EL (cell line): ENCODE measurements around the gene ATF7IP2.
A peak's percentile ranks its signal among the peaks of the same experiment; 100 is the strongest.
"Not testable (repeated sequence)": the region's sequence is repeated elsewhere in the genome, so short reads cannot be mapped to it uniquely, and the experiment has no call there.

Experiments
- DNase-seq: peaks from one replicate; pipeline ENCODE4 v3.0.0-alpha.2; 2016

Gene ATF7IP2

DNA sequence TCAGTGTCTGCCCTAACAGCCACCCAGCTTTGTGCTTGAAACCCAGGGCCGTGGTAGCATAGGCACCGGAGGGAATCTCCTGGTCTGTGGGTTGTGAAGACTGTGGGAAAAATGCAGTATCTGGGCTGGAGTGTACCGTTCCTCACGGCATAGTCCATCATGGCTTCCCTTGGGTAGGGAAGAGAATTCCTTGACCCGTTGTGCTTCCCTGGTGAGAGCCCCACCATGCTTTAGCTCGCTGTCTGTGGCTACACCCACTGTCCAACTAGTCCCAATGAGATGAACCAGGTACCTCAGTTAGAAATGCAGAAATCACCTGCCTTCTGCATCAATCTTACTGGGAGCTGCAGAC, 67.3 kb downstream of the ATF7IP2 start:
- no peak for DNase-seq

DNA sequence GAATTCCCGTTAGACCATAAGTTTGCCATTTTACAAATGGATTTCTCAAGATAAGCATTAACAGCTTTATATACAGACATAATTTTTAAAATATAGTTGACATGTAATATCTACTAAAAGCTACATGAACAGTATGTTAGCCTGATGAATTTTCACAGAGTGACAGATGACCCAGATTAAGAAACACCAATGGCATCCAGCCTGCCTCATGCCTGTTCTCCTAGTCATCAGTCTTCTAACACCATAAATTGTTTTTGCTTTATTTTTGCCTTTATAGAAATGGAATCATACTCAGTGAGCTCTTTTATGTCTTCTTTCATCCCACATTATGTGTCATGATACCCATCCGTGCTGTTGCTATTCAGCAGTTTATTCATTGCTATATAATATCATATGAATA, 80.0 kb downstream of the ATF7IP2 start:
- DNase-seq = no peak

DNA sequence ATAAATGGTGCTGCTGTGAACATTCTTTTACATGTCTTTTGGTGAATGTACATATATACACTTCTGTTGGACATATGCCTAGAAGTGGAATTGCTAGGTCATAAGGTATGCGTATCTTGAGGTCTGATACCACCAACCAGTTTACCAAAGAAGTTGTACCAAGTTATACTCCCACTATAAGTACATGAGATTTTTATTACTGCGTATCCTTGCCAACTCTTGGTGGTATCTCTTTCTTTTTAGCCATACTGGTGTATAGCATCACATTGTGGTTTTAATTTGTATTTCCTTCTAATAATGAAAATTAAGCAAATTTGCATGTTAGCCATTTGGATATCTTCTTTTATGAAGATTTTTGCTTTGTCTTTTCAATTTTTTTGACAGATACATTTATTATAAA, 80.5 kb downstream of the ATF7IP2 start:
- no peak for DNase-seq

DNA sequence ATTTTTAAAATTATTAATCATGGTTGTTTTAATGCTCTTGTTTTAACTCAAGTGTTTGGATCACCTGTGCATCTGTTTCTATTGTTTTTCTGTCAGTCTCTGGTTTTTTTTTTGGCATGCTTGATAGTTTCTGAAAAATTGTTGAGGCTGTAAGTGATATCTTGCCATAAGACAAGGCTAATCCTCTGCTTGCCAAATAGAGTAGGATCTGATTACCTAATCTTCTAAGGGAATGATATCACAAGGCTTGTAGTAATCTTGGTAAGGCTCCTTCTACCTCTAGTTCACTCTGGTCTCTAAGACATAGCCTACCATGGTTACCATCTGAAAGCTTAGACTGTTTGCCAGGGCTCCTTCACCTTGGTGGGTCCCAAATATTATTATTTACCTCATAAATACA, 81.0 kb downstream of the ATF7IP2 start:
- DNase-seq = no peak

DNA sequence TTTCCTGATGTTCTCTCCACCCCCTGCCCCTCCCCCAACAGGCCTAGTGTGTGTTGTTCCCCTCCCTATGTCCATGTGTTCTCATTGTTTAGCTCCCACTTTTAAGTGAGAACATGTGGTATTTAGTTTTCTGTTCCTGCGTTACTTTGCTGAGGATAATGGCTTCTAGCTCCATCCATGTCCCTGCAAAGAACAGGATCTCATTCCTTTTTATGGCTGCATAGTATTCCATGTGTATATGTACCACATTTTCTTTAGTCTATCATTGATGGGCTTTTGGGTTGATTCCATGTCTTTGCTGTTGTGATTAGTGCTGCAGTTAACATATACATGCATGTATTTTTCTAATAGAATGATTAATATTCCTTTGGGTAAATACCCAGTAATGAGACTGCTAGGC, 90.8 kb downstream of the ATF7IP2 start:
- not testable (repeated sequence) for DNase-seq

DNA sequence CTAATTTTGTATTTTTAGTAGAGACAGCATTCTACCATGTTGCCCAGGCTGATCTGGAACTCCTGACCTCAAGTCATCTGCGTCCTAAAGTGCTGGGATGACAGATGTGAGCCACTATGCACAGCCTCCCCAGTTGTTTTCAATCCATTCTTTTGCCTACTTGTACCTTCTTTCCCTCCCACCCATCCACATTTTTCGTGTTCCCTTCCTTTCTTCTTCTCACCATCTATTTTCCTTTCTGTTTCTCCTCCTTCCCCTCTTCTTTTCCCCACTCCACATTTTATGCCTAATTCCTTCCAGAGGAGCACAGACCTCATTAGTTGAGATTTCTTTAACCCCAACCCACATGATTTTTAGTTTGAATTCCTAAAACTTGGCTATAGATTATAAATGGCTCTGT, 94.3 kb downstream of the ATF7IP2 start:
- no peak for DNase-seq

DNA sequence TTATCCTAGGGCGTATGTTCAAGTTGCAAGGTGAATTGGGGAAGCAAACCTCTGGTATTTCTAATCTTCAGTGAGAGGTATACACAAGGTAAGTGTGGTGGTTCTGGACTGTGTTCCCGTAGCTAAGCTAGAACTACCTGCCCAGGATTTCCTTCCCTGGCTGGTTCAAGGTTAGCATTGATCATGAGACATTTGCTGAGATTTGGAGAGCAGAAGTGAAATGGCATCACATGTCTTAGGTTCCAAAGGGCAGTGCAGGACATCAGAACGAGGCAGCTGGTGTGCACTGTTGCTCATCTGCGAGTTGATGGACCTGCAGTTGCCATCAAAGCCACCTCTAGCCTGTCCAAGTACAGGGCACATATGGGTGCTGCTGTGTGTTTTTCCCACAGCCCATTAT, 99.3 kb downstream of the ATF7IP2 start:
- no peak for DNase-seq

DNA sequence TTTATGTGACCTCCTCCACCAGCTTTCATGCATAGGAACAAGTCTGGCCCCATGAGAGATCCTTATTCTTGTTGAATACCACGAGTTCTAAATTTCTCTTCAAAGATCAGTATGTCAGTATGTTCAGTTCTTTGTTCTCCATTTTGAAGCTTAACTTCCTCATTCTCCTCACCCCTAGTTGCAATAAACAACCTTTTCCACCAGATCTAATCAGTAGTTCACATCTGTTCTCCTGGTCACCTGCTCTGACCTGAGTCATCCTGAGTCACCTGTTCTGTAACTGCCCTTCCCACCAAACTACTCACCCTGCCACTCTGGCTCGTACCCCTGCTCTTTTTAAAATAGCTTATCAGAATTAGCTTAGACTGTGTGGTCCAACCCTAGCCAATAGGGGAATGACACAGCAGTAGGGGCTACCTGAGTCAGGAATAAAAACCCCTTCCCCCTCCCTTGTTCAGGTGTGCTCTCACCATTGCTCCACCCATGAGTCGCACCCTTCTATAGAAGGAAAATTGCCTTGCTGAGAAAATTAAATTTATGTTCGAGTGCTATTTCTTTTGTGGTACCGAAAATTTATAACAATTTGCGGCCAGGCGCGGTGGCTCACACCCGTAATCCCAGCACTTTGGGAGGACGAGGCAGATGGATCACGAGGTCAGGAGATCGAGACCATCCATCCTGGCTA, 100.0 kb downstream of the ATF7IP2 start:
- no peak for DNase-seq

DNA sequence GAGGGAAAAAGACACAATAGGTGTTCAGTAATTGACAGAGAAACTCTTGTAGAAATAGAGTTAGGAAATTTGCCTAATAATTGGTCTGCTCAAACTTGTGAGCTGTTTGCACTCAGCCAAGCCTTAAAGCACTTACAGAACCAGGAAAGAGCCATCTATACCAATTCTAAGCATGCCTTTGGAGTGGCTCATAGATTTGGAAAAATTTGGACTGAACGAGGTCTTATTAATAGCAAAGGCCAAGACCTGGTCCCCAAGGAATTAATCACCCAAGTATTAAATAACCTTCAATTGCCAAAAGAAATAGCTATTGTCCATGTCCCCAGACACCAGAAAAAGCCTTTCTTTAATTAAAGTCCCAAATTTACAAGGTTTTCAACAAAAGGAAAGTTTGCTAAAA, 104.3 kb downstream of the ATF7IP2 start:
- no peak for DNase-seq

DNA sequence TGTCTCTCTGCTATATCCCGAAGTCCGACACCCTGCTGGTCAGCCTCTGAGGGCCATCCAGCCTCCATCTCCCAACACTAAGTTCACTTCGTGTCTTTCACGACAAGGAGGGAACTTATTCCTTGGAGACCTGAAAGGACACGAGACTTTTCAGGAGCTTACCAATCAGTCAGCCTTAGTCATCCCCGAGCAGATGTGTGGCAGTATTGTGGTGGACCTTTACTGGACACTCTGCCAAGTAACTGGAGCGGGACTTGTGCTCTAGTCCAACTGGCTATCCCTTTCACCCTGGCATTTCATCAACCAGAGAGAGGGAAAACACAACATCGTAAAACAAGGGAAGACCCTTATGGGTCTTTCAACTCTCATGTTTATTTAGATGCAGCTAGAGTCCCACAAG, 107.4 kb downstream of the ATF7IP2 start:
- no peak for DNase-seq

DNA sequence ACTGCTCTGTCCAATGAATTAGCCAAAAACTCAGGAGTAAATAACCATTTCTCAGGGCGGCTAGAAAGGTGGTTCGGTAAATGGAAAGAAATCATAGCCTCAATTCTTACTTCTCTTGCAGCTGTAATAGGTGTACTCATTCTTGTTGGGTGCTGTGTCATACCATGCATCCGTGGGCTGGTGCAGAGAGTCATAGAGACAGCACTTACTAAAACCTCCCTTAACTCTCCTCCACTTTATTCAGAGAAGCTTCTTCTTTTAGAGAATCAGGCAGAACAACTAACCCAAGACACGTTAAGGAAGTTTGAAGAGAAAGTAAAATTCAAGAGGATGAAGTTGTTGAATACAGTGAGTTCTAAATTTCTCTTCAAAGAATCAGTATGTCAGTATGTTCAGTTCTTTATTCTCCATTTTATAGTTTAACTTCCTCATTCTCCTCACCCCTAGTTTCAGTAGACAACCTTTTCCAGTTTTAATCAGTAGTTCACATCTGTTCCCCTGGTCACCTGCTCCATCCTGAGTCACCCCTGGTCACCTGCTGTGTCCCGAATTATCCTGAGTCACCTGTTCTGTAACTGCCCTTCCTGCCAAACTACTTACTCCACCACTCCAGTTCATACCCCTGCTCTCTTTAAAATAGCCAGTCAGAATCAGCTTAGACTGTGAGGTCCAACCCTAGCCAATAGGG, 108.6 kb downstream of the ATF7IP2 start:
- DNase-seq = no peak

DNA sequence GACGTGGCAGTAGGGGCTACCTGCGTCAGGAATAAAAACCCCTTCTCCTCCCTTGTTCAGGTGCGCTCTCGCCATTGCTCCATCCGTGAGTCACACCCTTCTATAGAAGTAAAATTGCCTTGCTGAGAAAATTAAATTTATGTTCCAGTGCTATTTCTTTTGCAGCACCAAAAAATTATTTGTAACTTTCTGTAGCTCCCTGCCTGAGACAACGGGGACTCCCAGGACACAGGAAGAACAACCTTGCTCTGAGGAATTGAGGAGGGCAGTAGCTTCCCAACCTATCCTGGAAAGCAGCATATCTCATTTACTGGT, 109.1 kb downstream of the ATF7IP2 start:
- DNase-seq = no peak

DNA sequence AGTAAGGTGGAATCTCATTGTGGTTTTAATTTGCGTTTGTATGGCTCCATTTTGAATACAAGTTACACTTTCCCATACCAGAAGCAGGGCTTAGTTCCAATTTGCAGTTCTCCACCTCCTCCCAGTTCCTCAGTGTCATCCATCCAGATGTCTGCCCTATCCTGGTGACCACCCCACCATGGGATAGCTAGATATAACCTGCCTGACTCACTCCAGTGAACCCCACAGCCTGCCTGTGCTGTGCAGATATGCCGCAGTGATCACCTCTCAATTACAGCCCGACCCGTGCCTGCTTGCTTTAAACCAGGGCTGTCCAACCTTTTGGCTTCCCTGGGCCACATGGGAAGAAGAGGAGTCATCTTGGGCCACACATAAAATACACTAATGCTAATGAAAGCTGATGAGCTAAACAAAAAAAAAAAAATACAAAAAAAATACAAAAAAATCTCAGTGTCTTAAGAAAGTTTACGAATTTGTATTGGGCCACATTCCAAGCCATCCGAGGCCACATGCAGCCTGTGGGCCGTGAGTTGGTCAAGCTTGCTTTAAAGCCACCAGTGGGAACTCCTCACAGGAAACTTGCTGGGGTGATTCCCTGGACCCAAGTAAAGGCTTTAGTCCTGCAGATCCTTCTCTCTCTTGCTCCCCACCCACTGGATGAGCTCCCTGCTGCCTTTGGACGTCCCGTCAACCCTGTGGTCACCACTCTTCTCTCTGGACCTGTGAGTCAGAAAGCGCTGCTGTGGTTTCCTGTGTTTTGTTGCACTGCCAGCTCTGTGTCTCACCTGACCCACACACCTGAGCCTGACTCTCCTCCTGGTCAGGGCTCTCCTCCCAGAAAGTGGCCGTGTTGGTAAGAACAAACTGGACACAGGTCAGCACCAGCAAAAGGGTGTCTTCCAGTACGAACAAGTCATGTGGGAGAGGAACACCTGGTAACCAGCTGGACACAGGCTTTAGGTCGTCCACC, 111.6 kb downstream of the ATF7IP2 start:
- DNase-seq = no peak

DNA sequence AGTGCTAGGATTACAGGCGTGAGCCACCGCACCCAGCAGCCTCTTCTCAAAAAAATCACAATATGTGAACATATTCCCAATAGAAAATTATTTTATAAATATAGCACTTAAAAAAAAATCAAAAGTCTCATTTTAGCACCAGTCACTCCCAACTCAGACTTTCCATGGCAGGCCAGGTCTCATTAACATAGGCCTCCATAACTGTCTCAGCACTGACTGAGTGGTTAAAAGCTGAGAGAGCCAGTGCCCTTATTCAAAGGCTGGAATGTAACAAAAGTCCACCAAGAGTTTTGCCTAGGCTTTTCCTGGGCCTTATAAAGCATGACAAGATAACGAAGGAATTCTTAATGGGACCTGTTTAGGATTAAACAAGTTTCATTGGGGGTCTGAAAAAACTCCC, 114.7 kb downstream of the ATF7IP2 start:
- DNase-seq = no peak

DNA sequence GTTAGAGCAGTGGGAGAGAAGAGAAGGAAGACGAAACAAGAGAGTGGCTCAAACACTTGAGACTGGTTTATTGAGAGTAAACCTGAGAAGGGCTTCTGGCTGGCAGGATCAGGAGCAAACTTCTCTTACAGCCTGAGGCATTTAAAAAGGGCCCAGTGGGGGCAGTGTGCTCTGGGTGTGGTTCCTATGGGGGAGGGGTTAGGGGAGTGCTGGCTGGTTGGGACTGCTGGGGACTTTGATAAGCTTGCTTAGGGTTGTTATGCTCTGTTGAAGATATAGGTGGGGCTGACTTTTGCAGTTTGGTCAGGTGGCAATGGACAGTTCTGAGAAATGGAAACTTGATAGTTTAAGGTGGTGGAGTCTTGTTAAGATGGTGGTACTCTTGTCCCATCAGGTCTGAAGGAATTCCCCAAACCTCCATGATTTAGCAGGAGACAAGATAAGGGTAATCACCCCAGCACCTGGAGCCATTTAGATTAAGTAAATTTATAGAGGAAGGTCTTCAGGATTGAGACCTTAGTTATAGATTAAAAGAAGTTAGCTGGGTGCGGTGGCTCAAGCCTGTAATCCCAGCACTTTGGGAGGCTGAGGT, 115.3 kb downstream of the ATF7IP2 start:
- DNase-seq = no peak

DNA sequence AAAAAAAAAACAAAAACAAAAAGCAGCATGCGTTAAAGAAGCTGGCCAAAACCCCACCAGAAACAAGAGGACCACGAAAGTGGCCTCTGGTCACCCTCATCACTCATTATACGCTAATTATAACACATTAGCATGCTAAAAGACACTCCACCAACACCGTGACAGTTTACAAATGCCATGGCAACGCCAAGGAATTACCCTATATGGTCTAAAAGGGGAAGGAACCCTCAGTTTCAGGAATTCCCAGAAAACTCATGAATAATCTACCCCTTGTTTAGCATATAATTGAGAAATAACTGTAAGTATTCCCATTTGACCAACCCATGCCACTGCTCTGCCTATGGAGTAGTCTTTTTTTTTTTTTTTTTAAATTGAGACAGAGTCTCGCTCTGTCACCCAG, 116.9 kb downstream of the ATF7IP2 start:
- no peak for DNase-seq

DNA sequence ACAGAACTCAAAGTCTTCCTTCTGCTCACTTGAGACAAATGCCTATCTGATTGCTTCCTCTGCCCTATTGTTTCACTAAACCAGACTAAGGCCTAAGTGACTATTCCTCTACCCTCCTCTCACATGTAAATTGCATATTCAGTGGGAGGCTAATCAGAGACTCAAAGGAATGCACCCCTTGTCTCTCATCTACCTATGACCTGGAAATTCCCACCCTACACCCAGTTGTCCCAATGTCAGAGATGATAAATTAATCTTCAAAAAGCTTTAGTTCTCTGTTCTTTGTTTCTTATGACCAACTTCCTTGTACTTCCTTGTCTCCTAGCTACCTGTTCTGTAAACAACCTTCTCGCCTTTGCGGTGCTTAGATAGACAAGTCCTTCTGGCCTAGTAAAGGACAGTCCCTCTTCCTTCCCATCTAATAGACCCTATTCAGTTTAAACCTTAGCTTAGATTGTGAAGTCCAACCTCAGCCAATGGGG, 118.6 kb downstream of the ATF7IP2 start:
- DNase-seq = no peak

DNA sequence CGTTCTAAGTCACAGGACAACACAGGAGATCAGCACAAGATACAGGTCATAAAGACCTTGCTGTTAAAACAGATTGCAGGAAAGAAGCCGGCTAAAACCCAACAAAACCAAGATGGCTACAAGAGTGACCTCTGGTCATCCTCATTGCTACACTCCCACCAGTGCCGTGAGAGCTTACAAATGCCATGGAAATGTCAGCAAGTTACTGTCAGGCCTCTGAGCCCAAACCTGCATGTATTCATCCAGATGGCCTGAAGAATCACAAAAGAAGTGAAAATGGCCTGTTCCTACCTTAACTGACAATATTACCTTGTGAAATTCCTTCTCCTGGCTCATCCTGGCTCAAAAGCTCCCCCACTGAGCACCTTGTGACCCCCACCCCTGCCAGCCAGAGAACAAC, 119.4 kb downstream of the ATF7IP2 start:
- DNase-seq = not testable (repeated sequence)

DNA sequence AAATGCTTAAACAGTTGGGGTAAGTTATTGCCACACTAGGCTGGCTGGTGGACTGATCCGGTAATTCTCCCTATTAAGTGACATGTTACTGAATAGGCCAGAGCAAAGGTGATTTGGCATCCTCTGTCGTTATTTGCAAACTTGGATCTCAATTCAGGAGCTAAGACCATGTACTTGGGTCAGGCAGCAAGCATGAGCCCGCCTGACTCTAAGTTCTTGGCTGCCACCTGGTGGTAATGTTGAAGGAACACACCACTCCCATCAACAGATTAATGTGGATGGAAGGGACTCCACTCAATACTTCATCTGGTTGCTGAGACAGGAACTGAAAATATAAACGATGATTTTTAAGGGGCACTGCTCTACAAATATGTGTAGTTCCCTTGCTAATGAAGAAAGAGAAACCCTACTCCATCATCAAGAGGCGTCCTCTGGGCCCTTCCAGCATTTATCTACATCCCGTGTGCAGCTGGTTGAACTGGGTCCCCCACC, 123.7 kb downstream of the ATF7IP2 start:
- DNase-seq = peak; percentile 69

DNA sequence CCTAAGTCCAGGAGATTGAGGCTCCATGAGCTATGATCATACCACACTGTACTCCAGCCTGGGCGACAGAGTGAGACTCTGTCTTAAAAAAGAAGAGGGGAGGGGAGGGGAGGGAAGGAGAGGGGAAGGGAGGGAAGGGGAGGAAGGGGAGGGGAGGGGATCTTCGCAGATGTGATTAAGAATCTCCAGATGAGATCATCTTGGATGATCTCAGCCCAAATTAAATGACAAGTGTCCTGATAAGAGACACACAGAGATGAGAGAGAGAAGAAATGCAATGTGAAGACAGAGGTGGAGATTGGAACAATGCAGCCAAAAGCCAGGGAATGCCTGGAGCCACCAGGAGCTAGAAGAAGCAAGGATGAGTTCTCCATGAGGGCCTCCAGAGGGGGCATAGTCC, 124.4 kb downstream of the ATF7IP2 start:
- no peak for DNase-seq

DNA sequence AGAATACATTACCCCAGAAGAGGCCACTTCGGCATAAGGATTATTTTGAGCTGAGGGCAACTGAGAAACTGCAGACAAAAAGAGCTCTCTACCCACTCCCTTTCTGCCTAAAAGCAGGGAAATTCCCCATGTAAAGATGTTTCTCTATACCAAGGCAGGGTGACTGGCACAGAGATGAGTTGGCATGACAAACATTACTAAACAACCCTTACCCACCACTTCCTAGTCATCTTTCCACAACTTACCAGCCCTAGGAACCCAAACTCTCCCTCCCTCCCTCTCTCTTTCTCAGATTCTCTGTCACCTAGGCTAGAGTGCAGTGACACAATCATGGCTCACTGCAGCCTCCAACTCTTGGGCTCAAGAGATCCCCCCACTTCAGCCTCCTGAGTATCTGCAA, 126.0 kb downstream of the ATF7IP2 start:
- DNase-seq = no peak

DNA sequence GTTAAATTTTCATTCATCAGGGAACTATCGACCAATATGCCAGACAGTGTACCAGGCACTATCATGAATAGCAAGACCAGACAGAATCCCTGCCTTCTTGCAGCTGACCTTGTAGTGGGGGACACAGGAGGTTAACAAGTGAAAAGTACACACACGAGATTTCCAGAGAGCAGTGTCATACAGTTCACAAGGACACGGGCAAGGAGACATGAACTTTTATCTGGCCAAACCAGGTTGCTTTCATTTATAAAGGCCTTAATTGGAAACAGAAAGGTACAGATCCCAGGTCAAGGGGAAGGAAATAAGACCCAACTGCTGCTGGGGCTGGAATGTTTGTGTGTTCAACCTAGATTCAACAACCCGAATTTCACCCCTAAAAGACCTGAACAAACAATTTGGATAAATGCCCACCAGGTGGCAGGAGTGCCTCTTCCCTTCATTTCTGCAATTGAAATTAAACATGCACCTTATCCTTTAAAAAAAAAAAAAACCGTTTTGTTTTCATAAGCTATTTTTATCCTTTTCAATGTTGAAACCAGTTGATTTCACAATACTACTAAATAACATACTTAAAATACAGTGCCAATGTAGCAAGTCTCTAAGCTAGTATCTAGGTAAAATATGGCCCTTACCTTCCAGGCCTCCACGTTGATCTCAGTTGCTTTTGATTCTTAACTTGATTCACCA, 128.7 kb downstream of the ATF7IP2 start:
- DNase-seq = peak; percentile 51

DNA sequence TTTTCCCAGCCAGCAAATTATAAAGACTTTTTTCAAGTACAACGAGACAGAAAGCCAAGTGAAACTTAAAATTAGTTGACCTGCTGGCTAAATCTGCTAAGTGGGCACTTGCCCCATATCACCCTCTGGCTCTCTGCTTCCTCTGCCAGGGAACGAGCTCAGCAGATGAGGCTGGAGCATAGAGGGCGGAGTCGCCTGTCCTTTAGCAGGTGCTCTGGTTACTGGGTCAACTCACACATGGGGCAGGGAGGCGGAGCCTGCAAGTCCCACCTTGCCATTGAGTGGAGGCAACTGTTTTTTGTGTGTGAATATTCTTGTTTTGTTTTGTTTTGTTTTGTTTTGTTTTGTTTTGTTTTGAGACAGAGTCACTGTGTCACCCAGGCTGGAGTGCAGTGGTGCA, 132.0 kb downstream of the ATF7IP2 start:
- no peak for DNase-seq
